Measurements from ENCODE around the gene RELA. TPM values are rescaled to one million over a fixed set of nuclear protein-coding genes. Genes with fewer than 3 reads are reported as not detected.
"Not testable (repeated sequence)": the region's sequence is repeated elsewhere in the genome, so short reads cannot be mapped to it uniquely, and the experiment has no call there.

RELA gene
- total RNA-seq, 1 experiment from 2014 or later = 99.3 TPM

DNA sequence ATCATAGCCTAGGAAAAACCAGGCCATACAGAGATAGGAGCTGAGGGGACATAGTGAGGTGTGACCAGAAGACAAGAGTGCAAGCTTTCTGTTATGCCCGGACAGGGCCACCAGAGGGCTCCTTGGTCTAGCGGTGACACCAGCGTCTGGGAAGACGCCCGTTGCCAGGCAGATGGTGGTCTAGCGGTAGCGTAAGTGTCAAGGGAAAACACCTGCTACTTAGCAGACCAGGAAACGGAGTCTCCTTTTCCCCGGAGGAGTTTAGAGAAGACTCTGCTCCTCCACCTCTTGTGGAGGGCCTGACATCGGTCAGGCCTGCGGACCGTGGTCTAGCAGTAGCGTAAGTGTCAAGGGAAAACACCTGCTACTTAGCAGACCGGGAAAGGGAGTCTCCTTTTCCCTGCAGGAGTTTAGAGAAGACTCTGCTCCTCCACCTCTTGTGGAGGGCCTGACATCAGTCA, 43.6 kb upstream of the RELA start:
- not testable (repeated sequence) for BruUV-seq (replicated peaks); H3K9me3 ChIP-seq (ENCODE audit: low read depth, low read length, poor library complexity, severe bottlenecking); H3K27ac ChIP-seq (ENCODE audit: low read depth, low read length, poor library complexity, severe bottlenecking); H3K4me1 ChIP-seq (ENCODE audit: insufficient read depth, low read length, poor library complexity, severe bottlenecking); H3K36me3 ChIP-seq (ENCODE audit: insufficient read depth, low read length, poor library complexity, severe bottlenecking); H3K27me3 ChIP-seq (replicated peaks; ENCODE audit: insufficient read depth, low read depth, low read length, poor library complexity)
- intact Hi-C loops (cut with micrococcal nuclease; ENCODE audit: unreplicated experiment) = loop anchor here (10.0 kb wide), 1 partner anchor 82 kb away; no protein-coding TSS in a partner anchor
- peak overlapping the region; percentile 18 for H3K4me3 ChIP-seq (ENCODE audit: low read depth, low read length, poor library complexity, severe bottlenecking)
- TF ChIP-seq, protein P1, sequence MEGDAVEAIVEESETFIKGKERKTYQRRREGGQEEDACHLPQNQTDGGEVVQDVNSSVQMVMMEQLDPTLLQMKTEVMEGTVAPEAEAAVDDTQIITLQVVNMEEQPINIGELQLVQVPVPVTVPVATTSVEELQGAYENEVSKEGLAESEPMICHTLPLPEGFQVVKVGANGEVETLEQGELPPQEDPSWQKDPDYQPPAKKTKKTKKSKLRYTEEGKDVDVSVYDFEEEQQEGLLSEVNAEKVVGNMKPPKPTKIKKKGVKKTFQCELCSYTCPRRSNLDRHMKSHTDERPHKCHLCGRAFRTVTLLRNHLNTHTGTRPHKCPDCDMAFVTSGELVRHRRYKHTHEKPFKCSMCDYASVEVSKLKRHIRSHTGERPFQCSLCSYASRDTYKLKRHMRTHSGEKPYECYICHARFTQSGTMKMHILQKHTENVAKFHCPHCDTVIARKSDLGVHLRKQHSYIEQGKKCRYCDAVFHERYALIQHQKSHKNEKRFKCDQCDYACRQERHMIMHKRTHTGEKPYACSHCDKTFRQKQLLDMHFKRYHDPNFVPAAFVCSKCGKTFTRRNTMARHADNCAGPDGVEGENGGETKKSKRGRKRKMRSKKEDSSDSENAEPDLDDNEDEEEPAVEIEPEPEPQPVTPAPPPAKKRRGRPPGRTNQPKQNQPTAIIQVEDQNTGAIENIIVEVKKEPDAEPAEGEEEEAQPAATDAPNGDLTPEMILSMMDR (conservative IDR thresholded peaks at IDR 0.05; ENCODE audit: low read depth, low read length) = peak; percentile 64
- ChIA-PET POLR2A (ENCODE audit: low non-redundant PET) (interaction anchor here (0.6 kb wide), 1 partner anchor 13 kb away, joined by 5 read pairs; no protein-coding TSS in a partner anchor), CTCF (interaction anchor here (0.8 to 1.3 kb wide), 3 partner anchors 178 to 942 kb away, joined by 3 to 7 read pairs (median 3); partner anchors contain the start of gene CCDC85B)
- DNase-seq (ENCODE audit: low spot score) = peak; percentile 64

DNA sequence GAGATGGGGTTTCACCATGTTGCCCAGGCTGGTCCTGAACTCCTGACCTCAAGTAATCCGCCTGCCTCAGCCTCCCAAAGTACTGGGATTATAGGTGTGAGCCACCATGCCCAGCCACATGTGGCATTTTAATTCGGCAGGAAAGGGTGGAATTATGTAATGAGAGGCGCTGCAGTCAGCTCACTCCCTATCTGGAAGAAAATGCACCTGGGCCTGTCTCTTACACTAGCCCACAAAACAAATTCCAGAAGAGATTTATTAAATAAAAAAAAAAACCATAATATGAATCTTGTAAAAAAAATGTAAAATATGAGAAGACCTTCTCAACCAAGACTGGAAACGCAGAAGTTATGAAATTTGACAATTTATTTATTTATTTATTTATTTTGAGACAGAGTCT, 41.1 kb upstream of the RELA start:
- no peaks in the 10 kb centered on the region for H3K9me3 ChIP-seq (ENCODE audit: low read depth, low read length, poor library complexity, severe bottlenecking)
- POLR2A ChIA-PET (ENCODE audit: low non-redundant PET) = no interaction called here
- intact Hi-C loops (cut with micrococcal nuclease; ENCODE audit: unreplicated experiment) = loop anchor here (10.0 kb wide), 1 partner anchor 79 kb away; no protein-coding TSS in a partner anchor

DNA sequence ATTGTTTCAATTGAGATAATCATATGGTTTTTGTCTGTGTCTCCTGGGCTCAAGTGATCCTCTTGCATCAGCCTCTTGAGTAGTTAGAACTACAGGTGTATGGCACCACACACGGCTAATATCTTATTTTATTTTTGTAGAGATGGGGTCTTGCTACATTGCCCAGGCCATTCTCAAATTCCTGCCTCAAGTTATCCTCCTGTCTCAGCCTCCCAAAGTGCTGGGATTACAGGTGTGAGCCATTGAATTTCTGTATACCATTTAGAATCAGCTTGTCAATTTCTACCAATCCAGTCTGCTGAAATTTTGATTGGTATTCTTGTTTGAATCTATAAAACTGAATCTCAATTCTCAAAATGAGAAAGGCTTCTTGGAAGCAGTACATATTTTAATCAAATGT, 39.0 kb upstream of the RELA start:
- POLR2A ChIA-PET (ENCODE audit: low non-redundant PET) = no interaction called here
- TF ChIP-seq, protein P1 (conservative IDR thresholded peaks at IDR 0.05; ENCODE audit: low read depth, low read length) = no peak
- TF ChIP-seq EZH2 (IDR thresholded peaks at IDR 0.05; ENCODE audit: borderline replicate concordance, low read depth, low read length, poor library complexity, severe bottlenecking) = no peak
- H3K9me3 ChIP-seq (ENCODE audit: low read depth, low read length, poor library complexity, severe bottlenecking) = no peaks in the 10 kb centered on the region
- no peaks in the 10 kb centered on the region for H3K4me1 ChIP-seq (ENCODE audit: insufficient read depth, low read length, poor library complexity, severe bottlenecking)
- H3K27me3 ChIP-seq (replicated peaks; ENCODE audit: insufficient read depth, low read depth, low read length, poor library complexity) = no peaks in the 10 kb centered on the region
- H3K4me3 ChIP-seq (ENCODE audit: low read depth, low read length, poor library complexity, severe bottlenecking) = no peak overlapping the region
- H3K27ac ChIP-seq (ENCODE audit: low read depth, low read length, poor library complexity, severe bottlenecking) = no peak overlapping the region
- no TSS peak for BruUV-seq (replicated peaks)
- DNase-seq (ENCODE audit: low spot score) = no peak
- CTCF ChIA-PET = no interaction called here
- H3K36me3 ChIP-seq (ENCODE audit: insufficient read depth, low read length, poor library complexity, severe bottlenecking) = no peaks in the 10 kb centered on the region
- intact Hi-C loops (cut with micrococcal nuclease; ENCODE audit: unreplicated experiment) = loop anchor here (10.0 kb wide), 1 partner anchor 77 kb away; no protein-coding TSS in a partner anchor

More for the DNA sequence above, 41.1 kb upstream of the RELA start:
- Histone ChIP-seq H3K27ac (ENCODE audit: low read depth, low read length, poor library complexity, severe bottlenecking) (no peak overlapping the region), H3K4me1 (ENCODE audit: insufficient read depth, low read length, poor library complexity, severe bottlenecking) (no peaks in the 10 kb centered on the region), H3K36me3 (ENCODE audit: insufficient read depth, low read length, poor library complexity, severe bottlenecking) (no peaks in the 10 kb centered on the region), H3K4me3 (ENCODE audit: low read depth, low read length, poor library complexity, severe bottlenecking) (no peak overlapping the region), H3K27me3 (replicated peaks; ENCODE audit: insufficient read depth, low read depth, low read length, poor library complexity) (no peaks in the 10 kb centered on the region)
- CTCF ChIA-PET = no interaction called here
- no TSS peak for BruUV-seq (replicated peaks)
- DNase-seq (ENCODE audit: low spot score) = no peak
- TF ChIP-seq, protein P1 (conservative IDR thresholded peaks at IDR 0.05; ENCODE audit: low read depth, low read length) = no peak
- no peak for TF ChIP-seq EZH2 (IDR thresholded peaks at IDR 0.05; ENCODE audit: borderline replicate concordance, low read depth, low read length, poor library complexity, severe bottlenecking)
